Activated naive CD8-positive, alpha-beta T cell (primary cell): ENCODE data around the gene CRNN.

Experiments used
- H3K27ac Mint-ChIP-seq: one replicate; pipeline ENCODE4 v1.8.0; 2021; ENCODE audit warnings: mixed read lengths
- H3K27me3 Mint-ChIP-seq: one replicate; pipeline ENCODE4 v1.8.0; 2021; ENCODE audit warnings: mixed read lengths
- H3K36me3 Mint-ChIP-seq: one replicate; pipeline ENCODE4 v1.8.0; 2021; ENCODE audit warnings: mixed read lengths
- H3K4me1 Mint-ChIP-seq: one replicate; pipeline ENCODE4 v1.8.0; 2021; ENCODE audit warnings: low read depth, mixed read lengths
- H3K4me3 Mint-ChIP-seq: one replicate; pipeline ENCODE4 v1.8.0; 2021; ENCODE audit warnings: mild to moderate bottlenecking, mixed read lengths
- H3K9me3 Mint-ChIP-seq: one replicate; pipeline ENCODE4 v1.8.0; 2021; ENCODE audit warnings: low read depth, mixed read lengths

Gene CRNN

GRCh38 chr1:152442301-152442700 lies 28.2 kb upstream of the CRNN start:
- H3K36me3 Mint-ChIP-seq: no peaks in the 10 kb centered on the region
- H3K4me3 Mint-ChIP-seq: no peak overlapping the region
- no peak overlapping the region for H3K27ac Mint-ChIP-seq
- no peaks in the 10 kb centered on the region for H3K9me3 Mint-ChIP-seq
- peaks cover 6% of the 10 kb centered on the region for H3K4me1 Mint-ChIP-seq
- peaks cover 7% of the 10 kb centered on the region for H3K27me3 Mint-ChIP-seq

GRCh38 chr1:152441756-152442155 lies 27.7 kb upstream of the CRNN start:
- peaks cover 8% of the 10 kb centered on the region for H3K27me3 Mint-ChIP-seq
- no peaks in the 10 kb centered on the region for H3K36me3 Mint-ChIP-seq
- H3K27ac Mint-ChIP-seq: no peak overlapping the region
- H3K4me1 Mint-ChIP-seq: peaks cover 6% of the 10 kb centered on the region
- H3K4me3 Mint-ChIP-seq: no peak overlapping the region
- H3K9me3 Mint-ChIP-seq: no peaks in the 10 kb centered on the region

GRCh38 chr1:152440635-152441471 lies 26.8 kb upstream of the CRNN start:
- Mint-ChIP-seq H3K9me3 (no peaks in the 10 kb centered on the region), H3K36me3 (no peaks in the 10 kb centered on the region), H3K27me3 (peaks cover 15% of the 10 kb centered on the region), H3K27ac (no peak overlapping the region), H3K4me3 (no peak overlapping the region), H3K4me1 (peaks cover 6% of the 10 kb centered on the region)

- no peaks in the 10 kb centered on the region for H3K36me3 Mint-ChIP-seq
- peaks cover 6% of the 10 kb centered on the region for H3K4me1 Mint-ChIP-seq
Observed at GRCh38 chr1:152436593-152437496, 22.8 kb upstream of the CRNN start.

GRCh38 chr1:152427458-152427857 lies 13.4 kb upstream of the CRNN start:
- H3K4me1 Mint-ChIP-seq: no peaks in the 10 kb centered on the region
- H3K27me3 Mint-ChIP-seq: no peaks in the 10 kb centered on the region
- H3K9me3 Mint-ChIP-seq: peaks cover 12% of the 10 kb centered on the region
- H3K27ac Mint-ChIP-seq: no peak overlapping the region
- H3K36me3 Mint-ChIP-seq: peaks cover 5% of the 10 kb centered on the region
- no peak overlapping the region for H3K4me3 Mint-ChIP-seq

More at GRCh38 chr1:152436593-152437496, 22.8 kb upstream of the CRNN start:
- peaks cover 16% of the 10 kb centered on the region for H3K27me3 Mint-ChIP-seq
- H3K27ac Mint-ChIP-seq: no peak overlapping the region
- no peaks in the 10 kb centered on the region for H3K9me3 Mint-ChIP-seq
- no peak overlapping the region for H3K4me3 Mint-ChIP-seq

GRCh38 chr1:152426731-152427130 lies 12.7 kb upstream of the CRNN start:
- no peak overlapping the region for H3K27ac Mint-ChIP-seq
- peaks cover 5% of the 10 kb centered on the region for H3K36me3 Mint-ChIP-seq
- H3K4me1 Mint-ChIP-seq: no peaks in the 10 kb centered on the region
- peaks cover 12% of the 10 kb centered on the region for H3K9me3 Mint-ChIP-seq
- no peaks in the 10 kb centered on the region for H3K27me3 Mint-ChIP-seq
- H3K4me3 Mint-ChIP-seq: no peak overlapping the region

GRCh38 chr1:152419917-152420316 lies 5.9 kb upstream of the CRNN start:
- peaks cover 15% of the 10 kb centered on the region for H3K9me3 Mint-ChIP-seq
- peaks cover 8% of the 10 kb centered on the region for H3K36me3 Mint-ChIP-seq
- no peak overlapping the region for H3K27ac Mint-ChIP-seq
- H3K4me1 Mint-ChIP-seq: no peaks in the 10 kb centered on the region
- H3K27me3 Mint-ChIP-seq: peaks cover 5% of the 10 kb centered on the region
- no peak overlapping the region for H3K4me3 Mint-ChIP-seq

- Mint-ChIP-seq H3K4me1 (no peaks in the 10 kb centered on the region), H3K9me3 (no peaks in the 10 kb centered on the region), H3K27me3 (peaks cover 4% of the 10 kb centered on the region), H3K4me3 (no peak overlapping the region), H3K36me3 (no peaks in the 10 kb centered on the region), H3K27ac (no peak overlapping the region)
Observed at GRCh38 chr1:152415454-152416227, 1.6 kb upstream of the CRNN start.

GRCh38 chr1:152412756-152413155 lies 1.3 kb downstream of the CRNN start:
- H3K4me3 Mint-ChIP-seq: no peak overlapping the region
- H3K4me1 Mint-ChIP-seq: no peaks in the 10 kb centered on the region
- no peaks in the 10 kb centered on the region for H3K36me3 Mint-ChIP-seq
- peaks cover 7% of the 10 kb centered on the region for H3K27me3 Mint-ChIP-seq
- H3K27ac Mint-ChIP-seq: no peak overlapping the region
- H3K9me3 Mint-ChIP-seq: no peaks in the 10 kb centered on the region

- Mint-ChIP-seq H3K4me3 (no peak overlapping the region), H3K4me1 (no peaks in the 10 kb centered on the region), H3K9me3 (no peaks in the 10 kb centered on the region), H3K27me3 (peaks cover 9% of the 10 kb centered on the region), H3K27ac (no peak overlapping the region), H3K36me3 (no peaks in the 10 kb centered on the region)
Observed at GRCh38 chr1:152411134-152411533, 2.9 kb downstream of the CRNN start.

GRCh38 chr1:152410599-152410998 lies 3.5 kb downstream of the CRNN start:
- Mint-ChIP-seq H3K4me1 (no peaks in the 10 kb centered on the region), H3K9me3 (no peaks in the 10 kb centered on the region)

GRCh38 chr1:152410028-152410427 lies 4.0 kb downstream of the CRNN start:
- H3K36me3 Mint-ChIP-seq: no peaks in the 10 kb centered on the region
- no peak overlapping the region for H3K27ac Mint-ChIP-seq
- H3K4me1 Mint-ChIP-seq: no peaks in the 10 kb centered on the region
- no peak overlapping the region for H3K4me3 Mint-ChIP-seq
- peaks cover 9% of the 10 kb centered on the region for H3K27me3 Mint-ChIP-seq
- no peaks in the 10 kb centered on the region for H3K9me3 Mint-ChIP-seq

More at GRCh38 chr1:152410599-152410998, 3.5 kb downstream of the CRNN start:
- Mint-ChIP-seq H3K27me3 (peaks cover 9% of the 10 kb centered on the region), H3K4me3 (no peak overlapping the region), H3K36me3 (no peaks in the 10 kb centered on the region), H3K27ac (no peak overlapping the region)

- H3K36me3 Mint-ChIP-seq: no peaks in the 10 kb centered on the region
- no peaks in the 10 kb centered on the region for H3K4me1 Mint-ChIP-seq
- no peak overlapping the region for H3K4me3 Mint-ChIP-seq
- H3K9me3 Mint-ChIP-seq: no peaks in the 10 kb centered on the region
- no peak overlapping the region for H3K27ac Mint-ChIP-seq
- H3K27me3 Mint-ChIP-seq: peaks cover 9% of the 10 kb centered on the region
Observed at GRCh38 chr1:152408664-152409063, 5.4 kb downstream of the CRNN start.

- Mint-ChIP-seq H3K27ac (no peak overlapping the region), H3K36me3 (no peaks in the 10 kb centered on the region), H3K9me3 (no peaks in the 10 kb centered on the region), H3K4me3 (no peak overlapping the region), H3K27me3 (peaks cover 14% of the 10 kb centered on the region), H3K4me1 (no peaks in the 10 kb centered on the region)
Observed at GRCh38 chr1:152398812-152399698, 15.0 kb downstream of the CRNN start.
